Brain pericyte (primary cell): ENCODE data around the gene ANKRD39.

Experiments
- DNase-seq: peaks from one replicate; pipeline ENCODE4 v3.0.0-alpha.2; 2012; ENCODE audit warnings: low read depth, low spot score

The ANKRD39 gene

GRCh38 chr2:96853321-96853720, 4.5 kb downstream of the ANKRD39 start:
- no peak for DNase-seq

- no peak for DNase-seq
Observed at GRCh38 chr2:96852667-96853066, 5.1 kb downstream of the ANKRD39 start.

GRCh38 chr2:96848264-96848663, 9.6 kb downstream of the ANKRD39 start:
- DNase-seq = no peak

GRCh38 chr2:96847586-96847985, 10.2 kb downstream of the ANKRD39 start:
- DNase-seq = no peak

GRCh38 chr2:96846825-96847224, 11.0 kb downstream of the ANKRD39 start:
- no peak for DNase-seq

GRCh38 chr2:96844405-96844808, 13.4 kb downstream of the ANKRD39 start:
- DNase-seq = no peak

- no peak for DNase-seq
Observed at GRCh38 chr2:96843538-96844268, 14.1 kb downstream of the ANKRD39 start, which contains the start of gene ANKRD23. TSS of gene ANKRD23 (minus strand) at chr2:96844021. CDS start at chr2:96843992, 29 bp downstream.

- DNase-seq = no peak
Observed at GRCh38 chr2:96842600-96842999, 15.2 kb downstream of the ANKRD39 start.

- no peak for DNase-seq
Observed at GRCh38 chr2:96841701-96842495, 15.9 kb downstream of the ANKRD39 start.

GRCh38 chr2:96839875-96840850, 17.7 kb downstream of the ANKRD39 start:
- DNase-seq = no peak

GRCh38 chr2:96839293-96839874, 18.4 kb downstream of the ANKRD39 start:
- no peak for DNase-seq

- DNase-seq = no peak
Observed at GRCh38 chr2:96838345-96839292, 19.2 kb downstream of the ANKRD39 start.

- DNase-seq = no peak
Observed at GRCh38 chr2:96837575-96837974, 20.2 kb downstream of the ANKRD39 start.

- no peak for DNase-seq
Observed at GRCh38 chr2:96835830-96836229, 22.0 kb downstream of the ANKRD39 start.

- no peak for DNase-seq
Observed at GRCh38 chr2:96832754-96833507, 24.9 kb downstream of the ANKRD39 start.

GRCh38 chr2:96832408-96832753, 25.4 kb downstream of the ANKRD39 start:
- DNase-seq = no peak

- DNase-seq = no peak
Observed at GRCh38 chr2:96831679-96832078, 26.1 kb downstream of the ANKRD39 start.

- DNase-seq = no peak
Observed at GRCh38 chr2:96830044-96830562, 27.7 kb downstream of the ANKRD39 start.

GRCh38 chr2:96828874-96829273, 28.9 kb downstream of the ANKRD39 start:
- DNase-seq = no peak
